A549 treated with dexamethasone at 1 μM for 4 hours (cell line): ENCODE data around the gene ADAP1. TPM values are rescaled to one million over a fixed set of nuclear protein-coding genes. Genes with fewer than 3 reads are reported as not detected.

Experiments used
- total RNA-seq: library from RNA; stranded (reverse); fragments of 200-300 nt; extraction: Qiagen RNA extraction; gene quantifications from 5 replicates; pipeline ENCODE4 v1.2.3, GENCODE V29; 2022

ADAP1 gene, protein sequence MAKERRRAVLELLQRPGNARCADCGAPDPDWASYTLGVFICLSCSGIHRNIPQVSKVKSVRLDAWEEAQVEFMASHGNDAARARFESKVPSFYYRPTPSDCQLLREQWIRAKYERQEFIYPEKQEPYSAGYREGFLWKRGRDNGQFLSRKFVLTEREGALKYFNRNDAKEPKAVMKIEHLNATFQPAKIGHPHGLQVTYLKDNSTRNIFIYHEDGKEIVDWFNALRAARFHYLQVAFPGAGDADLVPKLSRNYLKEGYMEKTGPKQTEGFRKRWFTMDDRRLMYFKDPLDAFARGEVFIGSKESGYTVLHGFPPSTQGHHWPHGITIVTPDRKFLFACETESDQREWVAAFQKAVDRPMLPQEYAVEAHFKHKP
- 2.2 to 4.8 TPM (median 3.9 TPM) in 5 replicates for total RNA-seq

DNA sequence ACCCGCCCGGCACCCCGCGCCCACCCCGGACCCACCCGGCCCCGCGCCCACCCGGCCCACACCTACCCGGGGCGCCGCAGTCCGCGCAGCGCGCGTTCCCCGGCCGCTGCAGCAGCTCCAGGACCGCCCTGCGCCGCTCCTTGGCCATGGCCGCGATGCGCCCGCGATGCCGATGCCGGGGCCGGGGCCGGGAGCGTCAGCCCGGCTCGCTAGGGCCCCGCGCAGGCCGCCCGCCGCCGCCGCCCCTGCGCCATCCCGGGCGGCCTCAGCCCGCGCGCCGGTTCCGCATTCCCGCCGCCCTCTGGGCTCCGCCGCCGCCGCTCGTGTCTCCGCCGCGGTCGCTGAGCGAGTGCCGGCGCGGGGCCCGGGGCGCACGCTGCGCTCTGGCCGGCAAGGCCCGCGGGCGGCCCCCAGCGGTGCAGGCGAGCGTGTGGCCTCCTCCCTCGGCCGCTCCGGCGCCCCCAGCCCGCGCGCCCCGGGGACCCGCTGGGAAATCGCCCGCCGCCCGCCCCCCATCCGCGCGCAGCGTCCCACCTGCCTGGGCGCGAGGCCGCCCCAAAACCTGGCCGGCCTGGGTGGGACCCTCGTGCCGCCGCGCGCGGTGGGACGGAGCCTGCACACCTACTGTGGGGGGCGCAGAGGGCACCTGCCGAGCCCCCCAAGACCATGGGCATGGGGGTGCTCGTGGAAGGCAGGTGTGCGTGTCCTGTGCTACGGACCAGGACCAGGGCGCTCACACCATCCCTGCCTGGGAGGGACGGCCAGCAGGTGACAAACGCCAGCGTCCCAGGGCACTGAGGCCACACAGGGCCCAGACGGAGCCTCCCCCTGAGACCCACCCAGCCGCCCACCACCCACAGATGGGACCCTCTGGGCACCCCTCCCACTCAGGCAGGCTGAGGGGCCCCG lies at the start of gene ADAP1:
Gene ADAP1, minus strand, starts transcription at position 351 of the 909 bp plus-strand sequence. Its CDS starts 203 bp downstream, at position 148.

GRCh38 chr7:983004-983615 lies 28.6 kb upstream of the ADAP1 start, which contains the start of gene CYP2W1:
Gene CYP2W1 (plus strand): TSS chr7:983181. CDS start chr7:983212, 31 bp downstream.

DNA sequence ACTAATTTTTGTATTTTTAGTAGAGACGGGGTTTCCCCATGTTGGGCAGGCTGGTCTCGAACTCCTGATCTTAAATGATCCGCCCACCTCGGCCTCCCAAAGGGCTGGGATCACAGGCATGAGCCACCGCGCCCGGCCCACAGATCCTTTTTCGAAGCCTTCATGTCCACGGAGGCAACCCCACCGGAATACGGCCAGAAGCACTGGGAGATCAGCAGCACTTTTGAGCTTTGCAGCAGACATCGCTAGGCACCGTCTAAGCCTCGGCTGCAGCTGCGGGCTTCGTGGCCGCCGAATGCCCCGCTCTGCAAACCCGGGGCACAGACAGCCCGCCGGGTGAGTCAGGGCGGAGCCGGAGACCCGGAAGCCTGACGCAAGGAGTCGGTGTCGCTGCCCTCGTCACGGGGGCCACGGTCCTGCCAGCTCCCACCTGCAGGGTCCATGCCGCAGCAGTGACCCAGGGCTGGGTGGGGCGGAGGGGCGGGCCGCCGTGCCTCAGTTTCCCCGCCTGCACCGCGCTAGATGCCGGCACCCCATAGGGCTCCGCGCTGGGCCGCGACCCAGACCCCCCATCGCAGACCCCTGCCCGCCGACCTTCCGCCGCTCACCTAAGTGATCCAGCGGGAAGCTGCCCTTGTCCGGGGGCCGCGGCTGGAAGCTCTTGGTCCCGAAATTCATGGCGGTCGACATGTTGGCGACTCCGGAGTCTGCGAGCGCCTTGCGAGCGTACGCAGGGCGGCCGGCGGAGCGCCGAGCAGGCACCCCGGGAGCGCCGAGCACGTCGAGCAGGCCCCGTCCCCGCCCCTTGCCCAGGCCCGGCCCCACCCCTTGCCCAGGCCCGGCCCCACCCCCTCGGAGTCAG lies 20.6 kb upstream of the ADAP1 start, which contains the start of gene COX19:
Gene COX19, minus strand, starts transcription at position 730 of the 862 bp plus-strand sequence. Its CDS starts 40 bp downstream, at position 690.

GRCh38 chr7:876077-876971 lies 78.2 kb downstream of the ADAP1 start, which contains the start of gene GET4:
Gene GET4 (plus strand): TSS chr7:876554. CDS start chr7:876646, 92 bp downstream.

Other genes starting within 250 kb of the ADAP1 start
- 40.9 to 53.0 TPM (median 51.8 TPM) in 5 replicates for gene DNAAF5, start 228.0 kb downstream of the ADAP1 start, total RNA-seq
- 28.2 to 33.5 TPM (median 31.6 TPM) in 5 replicates for gene PRKAR1B, start 227.4 kb downstream of the ADAP1 start, total RNA-seq
- 50.9 to 98.8 TPM (median 85.1 TPM) in 5 replicates for gene SUN1, start 122.2 kb downstream of the ADAP1 start, total RNA-seq
- gene GET4, start 78.1 kb downstream of the ADAP1 start, total RNA-seq: 38.8 to 67.6 TPM (median 52.9 TPM) in 5 replicates
- 5.1 to 6.8 TPM (median 5.3 TPM) in 5 replicates for gene COX19, start 20.9 kb upstream of the ADAP1 start, total RNA-seq
- 0.05 to 0.10 TPM in 2 of 5 replicates, not detected in the others for gene CYP2W1, start 28.5 kb upstream of the ADAP1 start, total RNA-seq
- 0.79 to 2.0 TPM (median 1.6 TPM) in 5 replicates for gene GPR146, start 89.9 kb upstream of the ADAP1 start, total RNA-seq
- gene GPER1, start 133.4 kb upstream of the ADAP1 start, total RNA-seq: 1.0 to 1.9 TPM (median 1.5 TPM) in 5 replicates
- gene ZFAND2A, start 205.5 kb upstream of the ADAP1 start, total RNA-seq: 48.5 to 52.3 TPM (median 51.0 TPM) in 5 replicates